HTERT RPE-1 (cell line): ENCODE data around the gene HNF1B.

Experiments
- in situ Hi-C: fragments of 300-500 bp; cut with MboI; formaldehyde crosslinking; loops from 4 replicates; pipeline ENCODE4 v1.14.3; 2020; ENCODE audit warnings: low sequenced_read_pairs

HNF1B gene

GRCh38 chr17:37737971-37738370 lies 6.9 kb downstream of the HNF1B start:
- in situ Hi-C loops: no loop called here

- in situ Hi-C loops: no loop called here
Measured at GRCh38 chr17:37737081-37737480, 7.8 kb downstream of the HNF1B start.

GRCh38 chr17:37736428-37736827 lies 8.4 kb downstream of the HNF1B start:
- in situ Hi-C loops: no loop called here

GRCh38 chr17:37735165-37735564 lies 9.7 kb downstream of the HNF1B start:
- in situ Hi-C loops: no loop called here

GRCh38 chr17:37732316-37732715 lies 12.5 kb downstream of the HNF1B start:
- in situ Hi-C loops: no loop called here

GRCh38 chr17:37731056-37731455 lies 13.8 kb downstream of the HNF1B start:
- in situ Hi-C loops: no loop called here

- in situ Hi-C loops: no loop called here
Measured at GRCh38 chr17:37729905-37730304, 15.0 kb downstream of the HNF1B start.

GRCh38 chr17:37726891-37727675 lies 17.8 kb downstream of the HNF1B start:
- in situ Hi-C loops: no loop called here

- in situ Hi-C loops: no loop called here
Measured at GRCh38 chr17:37726248-37726647, 18.6 kb downstream of the HNF1B start.

- in situ Hi-C loops: no loop called here
Measured at GRCh38 chr17:37725601-37726146, 19.2 kb downstream of the HNF1B start.

- in situ Hi-C loops: no loop called here
Measured at GRCh38 chr17:37725021-37725595, 19.8 kb downstream of the HNF1B start.

- in situ Hi-C loops: no loop called here
Measured at GRCh38 chr17:37720989-37721388, 23.9 kb downstream of the HNF1B start.

GRCh38 chr17:37719866-37720265 lies 25.0 kb downstream of the HNF1B start:
- in situ Hi-C loops: no loop called here

GRCh38 chr17:37718324-37719048 lies 26.4 kb downstream of the HNF1B start:
- in situ Hi-C loops: no loop called here

- in situ Hi-C loops: no loop called here
Measured at GRCh38 chr17:37717627-37718323, 27.1 kb downstream of the HNF1B start.

GRCh38 chr17:37714897-37715296 lies 30.0 kb downstream of the HNF1B start:
- in situ Hi-C loops: no loop called here

GRCh38 chr17:37713624-37714023 lies 31.2 kb downstream of the HNF1B start:
- in situ Hi-C loops: no loop called here

GRCh38 chr17:37713028-37713431 lies 31.8 kb downstream of the HNF1B start:
- in situ Hi-C loops: no loop called here

- in situ Hi-C loops: no loop called here
Measured at GRCh38 chr17:37711113-37711512, 33.7 kb downstream of the HNF1B start.

- in situ Hi-C loops: no loop called here
Measured at GRCh38 chr17:37710344-37710886, 34.4 kb downstream of the HNF1B start.
